DMS 273 (cell line): Measurements from ENCODE around the gene SEPTIN5.
A peak's percentile ranks its signal among the peaks of the same experiment; 100 is the strongest.
"Not testable (repeated sequence)": the region's sequence is repeated elsewhere in the genome, so short reads cannot be mapped to it uniquely, and the experiment has no call there.

Source experiments
- DNase-seq: peaks from one replicate; lab custom pipeline; 2025; ENCODE audit not compliant: unreplicated experiment; lab: John Stamatoyannopoulos, UW

The SEPTIN5 gene

GRCh38 chr22:19719488-19720021, 5.3 kb downstream of the SEPTIN5 start:
- no peak for DNase-seq

GRCh38 chr22:19720150-19720827, 6.0 kb downstream of the SEPTIN5 start:
- no peak for DNase-seq

GRCh38 chr22:19720999-19721329, 6.7 kb downstream of the SEPTIN5 start:
- no peak for DNase-seq

- DNase-seq, result no peak
Measured at GRCh38 chr22:19721330-19722177, 7.3 kb downstream of the SEPTIN5 start.

- DNase-seq, result no peak
Measured at GRCh38 chr22:19722178-19722981, 8.1 kb downstream of the SEPTIN5 start.

- DNase-seq, result no peak
Measured at GRCh38 chr22:19722982-19723231, 8.6 kb downstream of the SEPTIN5 start.

GRCh38 chr22:19723232-19723982, 9.1 kb downstream of the SEPTIN5 start, which contains the start of gene GP1BB:
GP1BB (plus strand) TSS chr22:19723539; CDS start chr22:19723570, 31 bp downstream.
- DNase-seq, result no peak

- no peak for DNase-seq
Measured at GRCh38 chr22:19723983-19724827, 9.9 kb downstream of the SEPTIN5 start.

- no peak for DNase-seq
Measured at GRCh38 chr22:19724927-19725661, 10.8 kb downstream of the SEPTIN5 start.

GRCh38 chr22:19726064-19726788, 11.9 kb downstream of the SEPTIN5 start:
- not testable (repeated sequence) for DNase-seq

GRCh38 chr22:19727310-19728150, 13.2 kb downstream of the SEPTIN5 start:
- no peak for DNase-seq

- peak; percentile 45 for DNase-seq
Measured at GRCh38 chr22:19728271-19728670, 14.0 kb downstream of the SEPTIN5 start.

- DNase-seq, result no peak
Measured at GRCh38 chr22:19728836-19729235, 14.5 kb downstream of the SEPTIN5 start.

GRCh38 chr22:19729507-19729906, 15.2 kb downstream of the SEPTIN5 start:
- no peak for DNase-seq

- DNase-seq, result no peak
Measured at GRCh38 chr22:19730198-19730597, 15.9 kb downstream of the SEPTIN5 start.

GRCh38 chr22:19730655-19731360, 16.5 kb downstream of the SEPTIN5 start:
- peak; percentile 81 for DNase-seq
